K562 (cell line): ENCODE results near the gene DESI1.

Source experiments
- CBFB ChIP-seq: sonication (generic); formaldehyde crosslinking; IDR thresholded peaks from 2 replicates; pipeline ENCODE4 v1.4.0; 2020; ENCODE audit warnings: mild to moderate bottlenecking, missing genetic modification reagents
- CHCHD3 ChIP-seq: fragments of 250-450 bp; sonication (Bioruptor Pico); IDR thresholded peaks from 2 replicates; pipeline ENCODE4 v2.1.2; 2022; ENCODE audit warnings: mild to moderate bottlenecking
- EGR1 ChIP-seq: fragments of 450-650 bp; conservative IDR thresholded peaks from 2 replicates; pipeline ENCODE4 v1.6.1; 2017; ENCODE audit warnings: mild to moderate bottlenecking
- FIP1L1 ChIP-seq: fragments of 200-400 bp; formaldehyde crosslinking; IDR thresholded peaks from 2 replicates; pipeline ENCODE4 v1.6.1; 2018; ENCODE audit warnings: mild to moderate bottlenecking, low read depth, low read length; ENCODE audit not compliant: poor library complexity, severe bottlenecking
- KLF6 ChIP-seq: fragments of 250-450 bp; sonication (Bioruptor Pico); IDR thresholded peaks from 2 replicates; pipeline ENCODE4 v1.4.0; 2020; ENCODE audit warnings: mild to moderate bottlenecking, moderate library complexity, borderline replicate concordance
- MTA3 ChIP-seq: fragments of 450-650 bp; formaldehyde crosslinking; IDR thresholded peaks from 2 replicates; pipeline ENCODE4 v1.6.1; 2017; ENCODE audit warnings: mild to moderate bottlenecking, borderline replicate concordance
- NFE2 ChIP-seq: IDR thresholded peaks from 2 replicates; pipeline ENCODE4 v1.6.1; 2014; ENCODE audit warnings: antibody characterized with exemption, low read depth
- OTX1 ChIP-seq: fragments of 450-650 bp; formaldehyde crosslinking; IDR thresholded peaks from 2 replicates; pipeline ENCODE4 v1.4.0; 2022; ENCODE audit warnings: mild to moderate bottlenecking
- SREBF2 ChIP-seq: sonication (generic); formaldehyde crosslinking; IDR thresholded peaks from 2 replicates; pipeline ENCODE4 v1.4.0; 2020; ENCODE audit warnings: mild to moderate bottlenecking, missing genetic modification reagents
- ZNF695 ChIP-seq: fragments of 450-650 bp; formaldehyde crosslinking; IDR thresholded peaks from 2 replicates; pipeline ENCODE4 v1.4.0; 2020; ENCODE audit warnings: mild to moderate bottlenecking, moderate library complexity
- ZSCAN29 ChIP-seq: fragments of 450-650 bp; IDR thresholded peaks from 2 replicates; pipeline ENCODE4 v1.6.1; 2017
- TF ChIP-seq, protein P1 (sequence below): sonication (generic); formaldehyde crosslinking; IDR thresholded peaks from 2 replicates; pipeline ENCODE4 v1.9.0; 2022; ENCODE audit warnings: mild to moderate bottlenecking, missing genetic modification reagents
- TF ChIP-seq, protein P2 (sequence below): fragments of 250-450 bp; sonication (Bioruptor Pico); IDR thresholded peaks from 2 replicates; pipeline ENCODE4 v1.4.0; 2020
- TF ChIP-seq, protein P3 (sequence below): fragments of 450-650 bp; IDR thresholded peaks from 2 replicates; pipeline ENCODE4 v1.6.1; 2016; ENCODE audit warnings: missing biosample characterization, missing genetic modification characterization

DNA sequence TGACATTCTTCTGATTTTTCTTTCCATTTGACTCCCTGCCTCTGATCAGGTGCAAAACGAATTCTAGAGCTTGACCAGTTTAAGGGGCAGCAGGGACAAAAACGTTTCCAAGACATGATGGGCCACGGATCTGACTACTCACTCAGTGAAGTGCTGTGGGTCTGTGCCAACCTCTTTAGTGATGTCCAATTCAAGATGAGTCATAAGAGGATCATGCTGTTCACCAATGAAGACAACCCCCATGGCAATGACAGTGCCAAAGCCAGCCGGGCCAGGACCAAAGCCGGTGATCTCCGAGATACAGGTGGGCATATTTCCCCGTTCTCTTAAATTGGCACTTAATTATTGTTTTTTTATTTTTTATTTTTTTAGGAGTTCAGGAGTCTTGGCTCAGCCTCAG is 15.6 kb upstream of the DESI1 start:
- TF ChIP-seq ZSCAN29 (no peak), EGR1 (no peak), NFE2 (no peak), OTX1 (CRISPR knock-in tag) (no peak), MTA3 (no peak), FIP1L1 (no peak), CHCHD3 (no peak), SREBF2 (CRISPR knock-in tag) (no peak), ZNF695 (no peak), KLF6 (no peak), CBFB (no peak)
- TF ChIP-seq, protein P1, sequence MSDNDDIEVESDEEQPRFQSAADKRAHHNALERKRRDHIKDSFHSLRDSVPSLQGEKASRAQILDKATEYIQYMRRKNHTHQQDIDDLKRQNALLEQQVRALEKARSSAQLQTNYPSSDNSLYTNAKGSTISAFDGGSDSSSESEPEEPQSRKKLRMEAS (CRISPR knock-in tag): no peak
- TF ChIP-seq, protein P2, sequence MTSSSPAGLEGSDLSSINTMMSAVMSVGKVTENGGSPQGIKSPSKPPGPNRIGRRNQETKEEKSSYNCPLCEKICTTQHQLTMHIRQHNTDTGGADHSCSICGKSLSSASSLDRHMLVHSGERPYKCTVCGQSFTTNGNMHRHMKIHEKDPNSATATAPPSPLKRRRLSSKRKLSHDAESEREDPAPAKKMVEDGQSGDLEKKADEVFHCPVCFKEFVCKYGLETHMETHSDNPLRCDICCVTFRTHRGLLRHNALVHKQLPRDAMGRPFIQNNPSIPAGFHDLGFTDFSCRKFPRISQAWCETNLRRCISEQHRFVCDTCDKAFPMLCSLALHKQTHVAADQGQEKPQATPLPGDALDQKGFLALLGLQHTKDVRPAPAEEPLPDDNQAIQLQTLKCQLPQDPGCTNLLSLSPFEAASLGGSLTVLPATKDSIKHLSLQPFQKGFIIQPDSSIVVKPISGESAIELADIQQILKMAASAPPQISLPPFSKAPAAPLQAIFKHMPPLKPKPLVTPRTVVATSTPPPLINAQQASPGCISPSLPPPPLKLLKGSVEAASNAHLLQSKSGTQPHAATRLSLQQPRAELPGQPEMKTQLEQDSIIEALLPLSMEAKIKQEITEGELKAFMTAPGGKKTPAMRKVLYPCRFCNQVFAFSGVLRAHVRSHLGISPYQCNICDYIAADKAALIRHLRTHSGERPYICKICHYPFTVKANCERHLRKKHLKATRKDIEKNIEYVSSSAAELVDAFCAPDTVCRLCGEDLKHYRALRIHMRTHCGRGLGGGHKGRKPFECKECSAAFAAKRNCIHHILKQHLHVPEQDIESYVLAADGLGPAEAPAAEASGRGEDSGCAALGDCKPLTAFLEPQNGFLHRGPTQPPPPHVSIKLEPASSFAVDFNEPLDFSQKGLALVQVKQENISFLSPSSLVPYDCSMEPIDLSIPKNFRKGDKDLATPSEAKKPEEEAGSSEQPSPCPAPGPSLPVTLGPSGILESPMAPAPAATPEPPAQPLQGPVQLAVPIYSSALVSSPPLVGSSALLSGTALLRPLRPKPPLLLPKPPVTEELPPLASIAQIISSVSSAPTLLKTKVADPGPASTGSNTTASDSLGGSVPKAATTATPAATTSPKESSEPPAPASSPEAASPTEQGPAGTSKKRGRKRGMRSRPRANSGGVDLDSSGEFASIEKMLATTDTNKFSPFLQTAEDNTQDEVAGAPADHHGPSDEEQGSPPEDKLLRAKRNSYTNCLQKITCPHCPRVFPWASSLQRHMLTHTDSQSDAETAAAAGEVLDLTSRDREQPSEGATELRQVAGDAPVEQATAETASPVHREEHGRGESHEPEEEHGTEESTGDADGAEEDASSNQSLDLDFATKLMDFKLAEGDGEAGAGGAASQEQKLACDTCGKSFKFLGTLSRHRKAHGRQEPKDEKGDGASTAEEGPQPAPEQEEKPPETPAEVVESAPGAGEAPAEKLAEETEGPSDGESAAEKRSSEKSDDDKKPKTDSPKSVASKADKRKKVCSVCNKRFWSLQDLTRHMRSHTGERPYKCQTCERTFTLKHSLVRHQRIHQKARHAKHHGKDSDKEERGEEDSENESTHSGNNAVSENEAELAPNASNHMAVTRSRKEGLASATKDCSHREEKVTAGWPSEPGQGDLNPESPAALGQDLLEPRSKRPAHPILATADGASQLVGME (CRISPR knock-in tag): no peak
- TF ChIP-seq, protein P3, sequence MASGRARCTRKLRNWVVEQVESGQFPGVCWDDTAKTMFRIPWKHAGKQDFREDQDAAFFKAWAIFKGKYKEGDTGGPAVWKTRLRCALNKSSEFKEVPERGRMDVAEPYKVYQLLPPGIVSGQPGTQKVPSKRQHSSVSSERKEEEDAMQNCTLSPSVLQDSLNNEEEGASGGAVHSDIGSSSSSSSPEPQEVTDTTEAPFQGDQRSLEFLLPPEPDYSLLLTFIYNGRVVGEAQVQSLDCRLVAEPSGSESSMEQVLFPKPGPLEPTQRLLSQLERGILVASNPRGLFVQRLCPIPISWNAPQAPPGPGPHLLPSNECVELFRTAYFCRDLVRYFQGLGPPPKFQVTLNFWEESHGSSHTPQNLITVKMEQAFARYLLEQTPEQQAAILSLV: no peak
